ENCODE data around the gene TMEM11. TPM values are rescaled to one million over a fixed set of nuclear protein-coding genes. Genes with fewer than 3 reads are reported as not detected.

Gene TMEM11
- total RNA-seq, 2 donors from 2014 or later, result 21.4 to 25.9 TPM

GRCh38 chr17:21248500-21248899, 34.5 kb upstream of the TMEM11 start:
- no peak overlapping the region for H3K27ac Mint-ChIP-seq
- H3K4me3 Mint-ChIP-seq, result no peak overlapping the region
- H3K27me3 Mint-ChIP-seq (ENCODE audit: low read depth), result no peaks in the 10 kb centered on the region
- no peaks in the 10 kb centered on the region for H3K36me3 Mint-ChIP-seq (ENCODE audit: insufficient read depth in 2 of 2)
- no peaks in the 10 kb centered on the region for H3K9me3 Mint-ChIP-seq
- peaks cover 15% of the 10 kb centered on the region for H3K4me1 Mint-ChIP-seq (ENCODE audit: low read depth)
- ATAC-seq (replicated peaks in 1 of 2) (no peak), DNase-seq (no peak)

- H3K27ac Mint-ChIP-seq, result no peak overlapping the region
- no peak for ATAC-seq (replicated peaks in 1 of 2)
- no peak overlapping the region for H3K4me3 Mint-ChIP-seq
Observed at GRCh38 chr17:21247552-21248258, 33.7 kb upstream of the TMEM11 start.

GRCh38 chr17:21246698-21247097, 32.7 kb upstream of the TMEM11 start:
- DNase-seq (no peak), ATAC-seq (replicated peaks in 1 of 2) (no peak)
- H3K9me3 Mint-ChIP-seq, result no peaks in the 10 kb centered on the region
- H3K27me3 Mint-ChIP-seq (ENCODE audit: low read depth), result no peaks in the 10 kb centered on the region
- H3K27ac Mint-ChIP-seq, result no peak overlapping the region
- H3K36me3 Mint-ChIP-seq (ENCODE audit: insufficient read depth in 2 of 2), result no peaks in the 10 kb centered on the region
- no peak overlapping the region for H3K4me3 Mint-ChIP-seq
- H3K4me1 Mint-ChIP-seq (ENCODE audit: low read depth), result peaks cover 13% of the 10 kb centered on the region

More at GRCh38 chr17:21247552-21248258, 33.7 kb upstream of the TMEM11 start:
- DNase-seq, result no peak
- Mint-ChIP-seq H3K36me3 (ENCODE audit: insufficient read depth in 2 of 2) (no peaks in the 10 kb centered on the region), H3K9me3 (no peaks in the 10 kb centered on the region), H3K4me1 (ENCODE audit: low read depth) (peaks cover 13% of the 10 kb centered on the region), H3K27me3 (ENCODE audit: low read depth) (no peaks in the 10 kb centered on the region)

GRCh38 chr17:21245639-21246084, 31.7 kb upstream of the TMEM11 start:
- no peak overlapping the region for H3K4me3 Mint-ChIP-seq
- H3K36me3 Mint-ChIP-seq (ENCODE audit: insufficient read depth in 2 of 2), result no peaks in the 10 kb centered on the region
- DNase-seq (no peak), ATAC-seq (replicated peaks in 1 of 2) (no peak)
- no peaks in the 10 kb centered on the region for H3K27me3 Mint-ChIP-seq (ENCODE audit: low read depth)
- H3K27ac Mint-ChIP-seq, result no peak overlapping the region
- peaks cover 13% of the 10 kb centered on the region for H3K4me1 Mint-ChIP-seq (ENCODE audit: low read depth)
- no peaks in the 10 kb centered on the region for H3K9me3 Mint-ChIP-seq

- Mint-ChIP-seq H3K9me3 (no peaks in the 10 kb centered on the region), H3K4me1 (ENCODE audit: low read depth) (peaks cover 5% of the 10 kb centered on the region), H3K36me3 (ENCODE audit: insufficient read depth in 2 of 2) (no peaks in the 10 kb centered on the region), H3K4me3 (no peak overlapping the region), H3K27me3 (ENCODE audit: low read depth) (no peaks in the 10 kb centered on the region), H3K27ac (no peak overlapping the region)
- ATAC-seq (replicated peaks in 1 of 2), result no peak
- DNase-seq, result no peak
Observed at GRCh38 chr17:21243516-21244303, 29.7 kb upstream of the TMEM11 start.

GRCh38 chr17:21242780-21243515, 29.0 kb upstream of the TMEM11 start:
- no peak overlapping the region for H3K27ac Mint-ChIP-seq
- H3K4me3 Mint-ChIP-seq, result no peak overlapping the region
- DNase-seq (no peak), ATAC-seq (replicated peaks in 1 of 2) (no peak)
- no peaks in the 10 kb centered on the region for H3K9me3 Mint-ChIP-seq
- no peaks in the 10 kb centered on the region for H3K27me3 Mint-ChIP-seq (ENCODE audit: low read depth)
- no peaks in the 10 kb centered on the region for H3K36me3 Mint-ChIP-seq (ENCODE audit: insufficient read depth in 2 of 2)
- H3K4me1 Mint-ChIP-seq (ENCODE audit: low read depth), result peaks cover 5% of the 10 kb centered on the region

- Mint-ChIP-seq H3K4me1 (ENCODE audit: low read depth) (peaks cover 5% of the 10 kb centered on the region), H3K36me3 (ENCODE audit: insufficient read depth in 2 of 2) (no peaks in the 10 kb centered on the region), H3K27me3 (ENCODE audit: low read depth) (no peaks in the 10 kb centered on the region), H3K27ac (no peak overlapping the region), H3K9me3 (no peaks in the 10 kb centered on the region), H3K4me3 (no peak overlapping the region)
- ATAC-seq (replicated peaks in 1 of 2) (no peak), DNase-seq (no peak)
Observed at GRCh38 chr17:21242026-21242697, 28.2 kb upstream of the TMEM11 start.

- Mint-ChIP-seq H3K27me3 (ENCODE audit: low read depth) (no peaks in the 10 kb centered on the region), H3K4me1 (ENCODE audit: low read depth) (peaks cover 5% of the 10 kb centered on the region), H3K9me3 (no peaks in the 10 kb centered on the region), H3K4me3 (no peak overlapping the region), H3K27ac (no peak overlapping the region), H3K36me3 (ENCODE audit: insufficient read depth in 2 of 2) (no peaks in the 10 kb centered on the region)
- ATAC-seq (replicated peaks in 1 of 2) (no peak), DNase-seq (no peak)
Observed at GRCh38 chr17:21241564-21241963, 27.6 kb upstream of the TMEM11 start.

- no peaks in the 10 kb centered on the region for H3K4me1 Mint-ChIP-seq (ENCODE audit: low read depth)
- H3K36me3 Mint-ChIP-seq (ENCODE audit: insufficient read depth in 2 of 2), result no peaks in the 10 kb centered on the region
- no peak overlapping the region for H3K27ac Mint-ChIP-seq
- DNase-seq (no peak), ATAC-seq (replicated peaks in 1 of 2) (no peak)
- H3K27me3 Mint-ChIP-seq (ENCODE audit: low read depth), result no peaks in the 10 kb centered on the region
- no peak overlapping the region for H3K4me3 Mint-ChIP-seq
- peaks cover 0 to 2% of the 10 kb centered on the region in 2 donors for H3K9me3 Mint-ChIP-seq
Observed at GRCh38 chr17:21240369-21241055, 26.6 kb upstream of the TMEM11 start.

GRCh38 chr17:21239680-21240368, 25.9 kb upstream of the TMEM11 start:
- H3K27me3 Mint-ChIP-seq (ENCODE audit: low read depth), result no peaks in the 10 kb centered on the region
- ATAC-seq (replicated peaks in 1 of 2) (peak in 1 of 2 donors; percentile 37), DNase-seq (no peak)
- H3K4me3 Mint-ChIP-seq, result no peak overlapping the region
- H3K4me1 Mint-ChIP-seq (ENCODE audit: low read depth), result no peaks in the 10 kb centered on the region
- peaks cover 0 to 4% of the 10 kb centered on the region in 2 donors for H3K9me3 Mint-ChIP-seq
- H3K36me3 Mint-ChIP-seq (ENCODE audit: insufficient read depth in 2 of 2), result no peaks in the 10 kb centered on the region
- no peak overlapping the region for H3K27ac Mint-ChIP-seq

- Mint-ChIP-seq H3K9me3 (peaks cover 4 to 7% of the 10 kb centered on the region in 2 donors), H3K27me3 (ENCODE audit: low read depth) (no peaks in the 10 kb centered on the region), H3K4me3 (no peak overlapping the region), H3K36me3 (ENCODE audit: insufficient read depth in 2 of 2) (peaks cover 3% of the 10 kb centered on the region in 2 donors), H3K4me1 (ENCODE audit: low read depth) (no peaks in the 10 kb centered on the region), H3K27ac (no peak overlapping the region)
- ATAC-seq (replicated peaks in 1 of 2) (no peak), DNase-seq (no peak)
Observed at GRCh38 chr17:21235921-21236320, 22.0 kb upstream of the TMEM11 start.
